Erythroblast (primary cell): Measurements from ENCODE around the gene SRRM3.

Experiments used
- GATA1 ChIP-seq: IDR thresholded peaks from 2 replicates; pipeline ENCODE4 v1.6.1; 2011; ENCODE audit warnings: low read depth, mild to moderate bottlenecking, control low read depth, low read length, moderate library complexity
- POLR2A ChIP-seq: IDR thresholded peaks from 2 replicates; pipeline ENCODE4 v1.6.1; 2011; ENCODE audit warnings: mild to moderate bottlenecking, low read length

GRCh38 chr7:76222839-76223238 lies 21.1 kb downstream of the SRRM3 start:
- no peak for TF ChIP-seq POLR2A
- TF ChIP-seq GATA1 = no peak
